ENCODE data around the gene P3H4.
"Not testable (repeated sequence)": the region's sequence is repeated elsewhere in the genome, so short reads cannot be mapped to it uniquely, and the experiment has no call there.

P3H4 gene

GRCh38 chr17:41792845-41793783 is 18.6 kb downstream of the P3H4 start:
- no peak for DNase-seq

GRCh38 chr17:41787021-41787418 is 24.7 kb downstream of the P3H4 start:
- DNase-seq = no peak

GRCh38 chr17:41786227-41787020 is 25.3 kb downstream of the P3H4 start, which contains the start of gene JUP:
Gene JUP, minus strand, starts transcription at chr17:41786711. Its CDS starts 14,857 bp downstream, at chr17:41771854.
- peak; percentile 100 for DNase-seq

- DNase-seq = no peak
Observed at GRCh38 chr17:41785859-41786226, 25.9 kb downstream of the P3H4 start.

DNA sequence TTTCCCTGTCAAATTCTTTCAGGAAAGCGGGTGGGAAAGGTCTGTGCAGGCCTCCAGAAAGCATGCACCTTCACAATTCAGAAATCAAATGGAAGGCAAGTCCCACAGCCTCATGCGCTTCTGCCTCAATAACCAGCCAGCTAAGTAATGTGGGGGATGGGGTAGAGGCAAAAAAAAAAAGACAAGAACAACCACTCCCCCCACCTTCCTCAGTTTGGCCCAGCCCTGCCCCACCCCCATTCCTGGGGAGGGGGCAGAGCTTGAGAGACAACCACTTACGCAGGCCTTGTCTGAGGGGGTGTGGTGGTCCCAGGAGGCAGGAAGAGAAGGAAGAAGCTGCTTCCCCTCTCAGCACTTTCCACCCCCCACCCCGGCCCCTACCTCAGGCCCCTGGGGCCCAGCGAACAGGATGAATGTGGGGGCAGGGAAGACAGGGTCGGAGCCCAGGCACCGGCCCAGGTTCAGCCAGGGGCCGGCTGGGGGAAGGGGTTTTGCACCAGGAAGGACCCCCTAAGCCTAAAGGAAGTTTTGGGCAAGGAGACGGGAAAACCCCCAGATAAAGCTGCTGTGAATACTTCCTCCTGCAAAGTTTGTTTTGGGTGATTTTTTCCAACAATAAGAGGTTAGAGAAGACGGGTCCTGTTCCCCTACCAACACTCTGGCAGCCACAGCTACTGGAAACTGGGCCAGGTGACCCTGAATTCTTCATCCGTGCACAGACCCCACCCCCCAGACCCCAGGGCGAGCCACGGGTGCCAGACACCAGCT is 26.5 kb downstream of the P3H4 start:
- no peak for DNase-seq

- no peak for DNase-seq
Observed at GRCh38 chr17:41784207-41784744, 27.5 kb downstream of the P3H4 start.

GRCh38 chr17:41782142-41782541 is 29.6 kb downstream of the P3H4 start:
- DNase-seq = no peak

DNA sequence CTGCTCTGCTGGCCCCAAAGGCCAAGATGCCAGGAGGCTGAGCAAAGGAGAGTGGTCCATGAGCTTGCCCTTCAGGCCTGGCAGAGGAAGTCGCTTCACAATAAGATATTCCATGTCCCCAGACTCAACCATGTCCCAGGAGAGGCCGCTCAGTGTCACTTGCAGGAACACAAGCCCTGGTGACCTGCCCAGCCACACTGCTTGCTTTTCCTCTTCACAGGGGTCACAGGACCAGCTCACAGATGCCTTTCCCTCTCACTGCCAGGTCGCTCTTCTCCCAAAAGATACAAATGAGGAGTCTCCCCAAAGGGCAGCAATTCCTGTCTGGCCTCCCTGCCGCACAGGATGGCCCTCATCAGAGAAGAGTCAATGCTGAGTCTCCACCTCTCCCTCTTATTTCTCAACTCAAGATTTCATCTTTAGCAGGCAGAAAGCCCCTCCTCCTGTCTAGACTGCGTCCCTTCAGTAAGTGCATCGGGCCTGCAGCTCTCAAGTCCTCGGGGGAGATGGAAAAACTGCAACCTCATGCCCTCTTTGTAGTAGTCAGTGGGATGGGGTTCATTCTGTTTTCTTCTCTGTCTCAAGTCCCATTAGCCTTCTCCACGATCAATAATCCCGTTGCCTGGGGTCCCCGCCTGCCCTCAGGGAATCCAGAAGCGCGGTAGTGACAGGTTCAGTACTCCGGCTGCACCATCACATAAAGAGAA is 30.2 kb downstream of the P3H4 start:
- no peak for DNase-seq

DNA sequence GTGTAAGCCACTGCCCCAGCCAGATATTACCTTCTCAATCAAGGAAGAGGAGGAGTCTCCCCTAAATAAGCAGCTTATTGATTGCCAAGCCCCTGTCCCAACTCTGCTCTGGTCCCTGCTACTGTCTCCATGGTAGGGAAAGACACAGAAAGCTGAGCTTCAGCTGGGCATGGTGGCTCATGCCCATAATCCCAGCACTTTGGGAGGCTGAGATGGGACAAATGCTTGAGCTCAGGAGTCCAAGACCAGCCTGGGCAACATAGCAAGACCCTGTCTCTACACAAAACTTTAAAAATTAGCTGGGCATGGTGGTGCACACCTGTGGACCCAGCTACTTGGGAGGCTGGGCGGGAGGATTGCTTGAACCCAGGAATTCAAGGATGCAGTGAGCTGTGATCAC is 31.8 kb downstream of the P3H4 start:
- DNase-seq = no peak

- DNase-seq = peak; percentile 82
Observed at GRCh38 chr17:41777574-41778188, 34.1 kb downstream of the P3H4 start.

DNA sequence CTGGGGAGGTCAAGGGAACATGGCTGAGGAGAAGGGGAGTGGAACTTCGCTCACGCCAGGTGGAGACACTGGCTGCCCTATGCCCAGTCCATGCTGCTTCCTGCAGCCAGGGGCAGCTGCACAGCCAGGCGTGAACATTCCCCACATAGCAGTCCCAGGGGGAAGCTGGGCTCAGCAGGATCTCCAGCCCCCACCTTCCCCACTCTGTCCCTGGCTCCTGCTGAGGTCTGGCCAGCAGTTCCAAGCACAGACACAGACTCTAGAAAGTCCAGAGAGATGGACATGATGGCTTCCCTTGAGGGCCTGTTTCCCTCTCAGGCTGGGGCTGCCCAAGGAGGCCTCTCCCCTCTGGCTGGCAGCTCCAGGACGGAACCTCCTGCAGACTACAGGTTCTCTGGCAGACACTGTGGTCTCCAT is 34.6 kb downstream of the P3H4 start:
- DNase-seq = no peak

- not testable (repeated sequence) for DNase-seq
Observed at GRCh38 chr17:41776262-41776900, 35.4 kb downstream of the P3H4 start.

- DNase-seq = no peak
Observed at GRCh38 chr17:41775394-41776226, 36.1 kb downstream of the P3H4 start.

- no peak for DNase-seq
Observed at GRCh38 chr17:41773731-41774193, 38.0 kb downstream of the P3H4 start.

DNA sequence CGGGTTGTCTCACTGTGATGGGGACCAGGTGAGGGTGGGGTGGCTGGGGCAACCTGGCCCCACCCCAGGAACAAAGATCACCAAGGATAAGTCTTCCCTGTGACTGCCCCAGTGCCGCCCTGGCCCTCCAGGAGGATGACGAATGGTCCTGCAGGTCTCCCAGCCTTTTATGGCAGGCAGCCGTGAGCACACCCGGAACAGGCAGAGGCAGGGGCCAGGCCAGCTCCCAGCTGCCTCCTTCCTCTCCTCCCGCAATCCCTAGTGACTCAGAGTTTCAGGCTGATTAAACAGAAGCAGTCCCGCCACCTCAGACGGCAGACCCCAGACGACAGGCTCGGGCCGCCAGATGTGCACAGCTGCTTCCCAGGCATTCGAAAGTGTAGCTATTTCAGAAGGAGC is 38.6 kb downstream of the P3H4 start:
- DNase-seq = no peak

DNA sequence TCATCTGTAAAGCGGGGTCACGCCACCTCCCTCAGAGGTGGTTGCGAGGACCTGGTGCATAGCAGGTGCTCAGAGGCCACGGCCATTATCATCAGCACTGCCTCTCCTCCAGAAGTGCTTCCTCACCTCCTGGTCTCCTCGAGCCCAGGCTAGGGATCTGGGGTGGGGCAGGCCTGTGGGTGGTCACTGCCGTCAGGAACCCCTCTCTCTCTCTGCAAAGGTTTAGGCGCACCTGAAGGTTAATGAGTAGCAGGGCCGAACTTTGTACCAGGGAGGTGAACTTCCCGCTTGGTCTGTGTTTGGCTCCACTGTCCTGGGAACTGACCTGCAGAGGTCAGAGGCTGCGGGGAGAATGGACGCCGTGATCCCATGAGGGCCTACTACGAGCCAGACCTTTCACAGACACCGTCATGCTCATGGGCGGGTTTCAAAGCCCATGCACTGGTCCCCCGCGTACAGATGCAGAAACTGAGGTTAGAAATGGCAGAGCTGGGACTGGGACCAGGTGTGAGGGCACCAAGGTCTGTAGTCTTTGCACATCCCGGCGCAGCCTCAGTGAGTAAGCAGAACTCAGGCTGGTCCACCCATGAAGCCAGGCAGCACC is 39.1 kb downstream of the P3H4 start:
- no peak for DNase-seq

- no peak for DNase-seq
Observed at GRCh38 chr17:41772218-41772585, 39.5 kb downstream of the P3H4 start.

DNA sequence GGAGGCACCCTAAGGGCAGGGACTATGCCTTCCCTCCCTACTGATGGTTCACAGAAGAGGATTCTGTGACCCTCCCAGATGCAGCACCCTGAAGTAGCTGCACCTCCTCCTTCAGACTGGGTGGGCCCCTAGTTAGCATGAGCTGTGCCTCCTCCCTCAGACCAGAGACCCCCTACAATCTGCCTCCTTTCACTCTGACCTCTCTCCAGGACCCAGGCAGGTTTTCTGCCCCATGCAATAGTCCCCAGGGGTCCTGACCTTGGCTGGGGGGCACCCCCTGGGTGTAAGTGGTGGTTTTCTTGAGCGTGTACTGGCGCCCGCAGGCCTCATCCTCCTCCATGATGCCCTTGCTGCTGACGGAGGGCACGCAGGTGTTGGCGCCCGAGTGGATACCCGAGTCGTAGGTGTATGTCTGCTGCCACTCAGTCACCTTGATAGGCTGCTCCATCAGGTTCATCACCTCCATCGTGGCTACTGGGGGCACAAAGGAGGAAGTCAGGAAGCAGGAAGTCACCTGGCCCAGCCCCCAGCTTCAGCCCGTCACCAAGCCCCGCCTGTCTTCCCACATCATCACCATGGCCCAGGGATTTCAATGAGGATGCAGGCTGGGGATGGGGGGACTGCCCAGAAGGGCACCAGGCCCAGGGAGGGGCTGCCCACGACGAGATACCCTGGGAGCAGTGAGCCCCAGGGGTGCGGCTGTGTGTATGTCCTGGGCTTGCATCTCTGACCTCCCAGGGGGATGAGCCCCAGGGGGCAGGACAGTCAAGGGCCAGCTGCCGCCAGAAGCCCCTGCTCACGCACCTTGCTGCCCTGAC is 40.2 kb downstream of the P3H4 start:
- DNase-seq = no peak

GRCh38 chr17:41769985-41770384 is 41.8 kb downstream of the P3H4 start:
- no peak for DNase-seq
